Liver (tissue), 9 donors: ENCODE data around the gene SLC25A41. TPM values are rescaled to one million over a fixed set of nuclear protein-coding genes. Genes with fewer than 3 reads are reported as not detected.
"Not testable (repeated sequence)": the region's sequence is repeated elsewhere in the genome, so short reads cannot be mapped to it uniquely, and the experiment has no call there.

ENCODE experiments used
- DNase-seq: peaks from one replicate; pipeline ENCODE4 v3.0.0-alpha.2; 2017; ENCODE audit warnings: low spot score
- H3K27ac ChIP-seq, 2 donors: one replicate each; pipeline ENCODE4 v1.7.0; 2013; ENCODE audit warnings: inconsistent platforms in 2 of 2, low read length in 2 of 2, control low read depth in 1 of 2, low read depth in 1 of 2, mild to moderate bottlenecking in 1 of 2
- H3K27me3 ChIP-seq, 4 donors: one replicate each; pipeline versions ENCODE4 v1.6.1 to v1.7.0; 2013; ENCODE audit warnings: low read length in 3 of 4, inconsistent platforms in 1 of 4, mild to moderate bottlenecking in 1 of 4, moderate library complexity in 1 of 4; ENCODE audit not compliant: control insufficient read depth in 4 of 4, insufficient read depth in 4 of 4
- H3K36me3 ChIP-seq, 4 donors: one replicate each; pipeline versions ENCODE4 v1.6.1 to v1.7.0; 2013; ENCODE audit warnings: low read length in 3 of 4, mild to moderate bottlenecking in 3 of 4, low read depth in 1 of 4, moderate library complexity in 1 of 4; ENCODE audit not compliant: control insufficient read depth in 4 of 4, insufficient read depth in 3 of 4
- H3K4me1 ChIP-seq, 4 donors: one replicate each; pipeline versions ENCODE4 v1.6.1 to v1.7.0; 2013; ENCODE audit warnings: low read length in 3 of 4, mild to moderate bottlenecking in 3 of 4, moderate library complexity in 1 of 4; ENCODE audit not compliant: control insufficient read depth in 4 of 4, insufficient read depth in 4 of 4
- H3K4me3 ChIP-seq, 3 donors: one replicate each; pipeline versions ENCODE4 v1.6.1 to v1.7.0; 2013; ENCODE audit warnings: low read length in 3 of 3, control low read depth in 1 of 3, low read depth in 1 of 3, mild to moderate bottlenecking in 1 of 3
- H3K9ac ChIP-seq, 2 donors: one replicate each; pipeline ENCODE4 v1.7.0; 2013; ENCODE audit warnings: low read length in 2 of 2, mild to moderate bottlenecking in 2 of 2, moderate library complexity in 2 of 2, control low read depth in 1 of 2, low read depth in 1 of 2
- H3K9me3 ChIP-seq, 4 donors: one replicate each; pipeline versions ENCODE4 v1.6.1 to v1.7.0; 2013; ENCODE audit warnings: low read length in 3 of 4; ENCODE audit not compliant: control insufficient read depth in 4 of 4
- ATF3 ChIP-seq: IDR thresholded peaks from 2 replicates; pipeline ENCODE4 v1.6.1; 2016; ENCODE audit warnings: antibody characterized with exemption
- EGR1 ChIP-seq, 2 donors: IDR thresholded peaks; 2 replicates each; pipeline ENCODE4 v1.6.1; 2016 to 2018; ENCODE audit warnings: antibody characterized with exemption in 2 of 2, low read depth in 2 of 2
- FOXA1 ChIP-seq: IDR thresholded peaks from 2 replicates; pipeline ENCODE4 v1.6.1; 2016; ENCODE audit warnings: antibody characterized with exemption
- GABPA ChIP-seq, 2 donors: IDR thresholded peaks in 1 of 2; conservative IDR thresholded peaks in 1 of 2; 2 replicates each; pipeline ENCODE4 v1.6.1; 2016; ENCODE audit warnings: antibody characterized with exemption in 2 of 2, mild to moderate bottlenecking in 1 of 2, moderate library complexity in 1 of 2
- HNF4A ChIP-seq, 2 donors: conservative IDR thresholded peaks; 2 replicates each; pipeline ENCODE4 v1.6.1; 2016; ENCODE audit warnings: antibody characterized with exemption in 2 of 2, mild to moderate bottlenecking in 2 of 2
- HNF4G ChIP-seq: IDR thresholded peaks from 2 replicates; pipeline ENCODE4 v1.6.1; 2016; ENCODE audit warnings: antibody characterized with exemption
- JUND ChIP-seq, 2 donors: IDR thresholded peaks; 2 replicates each; pipeline ENCODE4 v1.6.1; 2016; ENCODE audit warnings: antibody characterized with exemption in 2 of 2
- NR2F2 ChIP-seq: IDR thresholded peaks from 2 replicates; pipeline ENCODE4 v1.6.1; 2016; ENCODE audit warnings: antibody characterized with exemption
- RAD21 ChIP-seq, 2 donors: IDR thresholded peaks; 2 replicates each; pipeline ENCODE4 v1.6.1; 2016; ENCODE audit warnings: antibody characterized with exemption in 2 of 2, mild to moderate bottlenecking in 2 of 2
- REST ChIP-seq: IDR thresholded peaks from 2 replicates; pipeline ENCODE4 v1.6.1; 2016; ENCODE audit warnings: antibody characterized with exemption, mild to moderate bottlenecking
- RXRA ChIP-seq, 2 donors: IDR thresholded peaks; 2 replicates each; pipeline ENCODE4 v1.6.1; 2017 to 2018; ENCODE audit warnings: antibody characterized with exemption in 2 of 2, mild to moderate bottlenecking in 1 of 2
- TAF1 ChIP-seq: conservative IDR thresholded peaks from 2 replicates; pipeline ENCODE4 v1.6.1; 2016; ENCODE audit warnings: antibody characterized with exemption, mild to moderate bottlenecking
- YY1 ChIP-seq: IDR thresholded peaks from 2 replicates; pipeline ENCODE4 v1.6.1; 2016; ENCODE audit warnings: antibody characterized with exemption, mild to moderate bottlenecking
- WGBS: extraction: QIAGEN DNeasy Blood & Tissue Kit; methylation state at CpG from one replicate; pipeline ENCODE4 v1.1.7; 2013; 5-methylcytosine and 5-hydroxymethylcytosine counted together
- polyA plus RNA-seq, 2 donors: library from polyadenylated mRNA; stranded (reverse) in 1 of 2; unstranded in 1 of 2; fragments of 200-250 nt in 1 of 2; fragments of >200 nt in 1 of 2; fragmentation: Nextera tagmentation in 1 of 2; extraction: Ambion mirVana in 1 of 2; gene quantifications; one replicate each; pipeline versions ENCODE4 v1.2.1 to v1.2.3, GENCODE V29; 2013 to 2015
- total RNA-seq, 2 donors: library from RNA; depleted of rRNA; stranded (reverse); fragments of >200 nt; gene quantifications; one replicate each; pipeline ENCODE4 v1.2.3, GENCODE V29; 2014
- TF ChIP-seq, protein P1 (sequence below): IDR thresholded peaks from 2 replicates; pipeline ENCODE4 v1.6.1; 2016; ENCODE audit warnings: antibody characterized with exemption
- TF ChIP-seq, protein P2 (sequence below): fragments of 150-350 bp; IDR thresholded peaks from 2 replicates; pipeline ENCODE4 v1.5.1; 2017; ENCODE audit warnings: improper control_type of control experiment, low read depth, low read length; ENCODE audit not compliant: missing input control
- donor health status: healthy.
- donor health status: healthy.
- donor health status: healthy.
- donor health status: healthy.
- donor health status: healthy.

Gene SLC25A41
- total and polyA plus RNA-seq, 4 donors = 0.14 to 0.16 TPM; not detected in 2

- TF ChIP-seq RXRA (IDR thresholded peaks at IDR 0.05) (no peak), HNF4G (no peak), ATF3 (no peak)
Observed at GRCh38 chr19:6429419-6430221, 3.9 kb downstream of the SLC25A41 start (continued).

DNA sequence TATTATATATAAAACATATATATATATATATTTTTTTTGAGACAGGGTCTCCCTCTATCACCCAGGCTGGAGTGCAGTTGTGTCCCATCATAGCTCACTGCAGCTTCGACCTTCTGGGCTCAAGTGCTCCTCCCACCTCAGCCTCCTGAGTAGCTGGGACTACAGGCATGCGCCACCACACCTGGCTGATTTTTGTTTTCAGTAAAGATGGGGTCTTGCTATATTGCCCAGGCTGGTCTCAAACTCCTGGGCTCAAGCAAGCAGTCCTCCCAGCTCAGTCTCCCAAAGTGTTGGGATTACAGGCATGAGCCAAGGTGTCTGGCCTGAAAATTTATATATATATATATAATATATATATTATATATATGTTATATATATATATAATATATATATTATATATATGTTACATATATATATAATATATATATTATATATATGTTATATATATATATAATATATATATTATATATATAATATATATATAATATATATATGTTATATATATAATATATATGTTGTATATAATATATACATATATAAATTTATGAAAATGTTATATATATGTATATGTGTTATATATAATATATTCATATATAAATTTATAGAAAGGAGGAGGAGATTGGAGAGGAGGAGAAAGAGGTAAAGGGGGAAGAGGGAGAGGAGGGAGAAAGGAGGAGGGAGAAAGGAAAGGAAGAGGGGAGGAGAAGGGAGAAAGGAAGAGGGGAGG, 4.7 kb downstream of the SLC25A41 start:
- not testable (repeated sequence) for H3K27ac ChIP-seq, H3K36me3 ChIP-seq, DNase-seq, H3K4me3 ChIP-seq, H3K27me3 ChIP-seq, H3K9ac ChIP-seq, H3K9me3 ChIP-seq, H3K4me1 ChIP-seq
- WGBS = 87% methylated on average over 2 of the region's 2 CpGs

DNA sequence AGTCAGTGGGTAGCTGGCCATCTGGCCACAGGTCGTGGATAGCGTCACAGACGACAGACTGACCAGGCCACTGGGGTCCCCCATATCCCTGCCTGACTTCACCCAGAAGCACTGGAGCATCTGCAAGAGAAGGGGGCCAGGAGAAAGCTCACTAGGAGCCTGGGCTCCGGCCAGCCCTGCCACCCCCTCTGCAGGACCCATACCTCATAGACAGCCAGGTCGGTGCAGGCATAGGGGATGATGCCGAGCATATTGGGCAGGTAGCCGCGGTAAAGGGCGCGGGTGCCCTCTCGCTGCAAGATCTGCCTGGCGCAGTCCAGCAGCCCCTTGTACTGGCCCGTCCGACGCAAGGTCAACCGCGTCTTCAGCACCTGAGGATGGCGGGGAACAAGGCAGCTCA, 6.4 kb downstream of the SLC25A41 start:
- WGBS = 97% methylated on average over 18 of the region's 18 CpGs
- TF ChIP-seq HNF4G (no peak), NR2F2 (no peak), EGR1 (IDR thresholded peaks at IDR 0.05; ENCODE audit: low read depth in 2 of 2) (no peak), FOXA1 (no peak), YY1 (no peak), RAD21 (IDR thresholded peaks at IDR 0.05) (no peak), ATF3 (no peak), TAF1 (no peak), HNF4A (conservative IDR thresholded peaks at IDR 0.05) (no peak), REST (no peak), GABPA (IDR thresholded peaks at IDR 0.05 in 1 of 2, conservative IDR thresholded peaks at IDR 0.05 in 1 of 2) (no peak), JUND (IDR thresholded peaks at IDR 0.05) (no peak)
- TF ChIP-seq, protein P1, sequence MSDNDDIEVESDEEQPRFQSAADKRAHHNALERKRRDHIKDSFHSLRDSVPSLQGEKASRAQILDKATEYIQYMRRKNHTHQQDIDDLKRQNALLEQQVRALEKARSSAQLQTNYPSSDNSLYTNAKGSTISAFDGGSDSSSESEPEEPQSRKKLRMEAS = no peak
- TF ChIP-seq, protein P2, sequence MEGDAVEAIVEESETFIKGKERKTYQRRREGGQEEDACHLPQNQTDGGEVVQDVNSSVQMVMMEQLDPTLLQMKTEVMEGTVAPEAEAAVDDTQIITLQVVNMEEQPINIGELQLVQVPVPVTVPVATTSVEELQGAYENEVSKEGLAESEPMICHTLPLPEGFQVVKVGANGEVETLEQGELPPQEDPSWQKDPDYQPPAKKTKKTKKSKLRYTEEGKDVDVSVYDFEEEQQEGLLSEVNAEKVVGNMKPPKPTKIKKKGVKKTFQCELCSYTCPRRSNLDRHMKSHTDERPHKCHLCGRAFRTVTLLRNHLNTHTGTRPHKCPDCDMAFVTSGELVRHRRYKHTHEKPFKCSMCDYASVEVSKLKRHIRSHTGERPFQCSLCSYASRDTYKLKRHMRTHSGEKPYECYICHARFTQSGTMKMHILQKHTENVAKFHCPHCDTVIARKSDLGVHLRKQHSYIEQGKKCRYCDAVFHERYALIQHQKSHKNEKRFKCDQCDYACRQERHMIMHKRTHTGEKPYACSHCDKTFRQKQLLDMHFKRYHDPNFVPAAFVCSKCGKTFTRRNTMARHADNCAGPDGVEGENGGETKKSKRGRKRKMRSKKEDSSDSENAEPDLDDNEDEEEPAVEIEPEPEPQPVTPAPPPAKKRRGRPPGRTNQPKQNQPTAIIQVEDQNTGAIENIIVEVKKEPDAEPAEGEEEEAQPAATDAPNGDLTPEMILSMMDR = no peak
- Histone ChIP-seq H3K4me3 (no peak overlapping the region), H3K9me3 (no peaks in the 10 kb centered on the region), H3K27ac (no peak overlapping the region), H3K4me1 (peaks cover 1 to 23% (median 17%) of the 10 kb centered on the region in 4 donors), H3K27me3 (no peaks in the 10 kb centered on the region), H3K9ac (no peak overlapping the region), H3K36me3 (peaks cover 0 to under 1% (median 0%) of the 10 kb centered on the region in 4 donors)
- DNase-seq = no peak
